Esophagus squamous epithelium (tissue), 4 donors: ENCODE data around the gene TRPM1.

Experiments used
- CTCF ChIP-seq, 6 experiments: fragments of 450-650 bp in 4 of 6; fragments of 200-600 bp in 2 of 6; sonication (generic) in 2 of 6; IDR thresholded peaks; one replicate each; pipeline ENCODE4 v1.5.1; 2016 to 2019; ENCODE audit warnings: antibody characterized with exemption in 6 of 6, mild to moderate bottlenecking in 4 of 6, moderate library complexity in 4 of 6
- POLR2A ChIP-seq, 4 donors: fragments of 450-650 bp; IDR thresholded peaks; one replicate each; pipeline ENCODE4 v1.6.1; 2017; ENCODE audit warnings: antibody characterized with exemption in 4 of 4, mild to moderate bottlenecking in 4 of 4, moderate library complexity in 3 of 4

DNA sequence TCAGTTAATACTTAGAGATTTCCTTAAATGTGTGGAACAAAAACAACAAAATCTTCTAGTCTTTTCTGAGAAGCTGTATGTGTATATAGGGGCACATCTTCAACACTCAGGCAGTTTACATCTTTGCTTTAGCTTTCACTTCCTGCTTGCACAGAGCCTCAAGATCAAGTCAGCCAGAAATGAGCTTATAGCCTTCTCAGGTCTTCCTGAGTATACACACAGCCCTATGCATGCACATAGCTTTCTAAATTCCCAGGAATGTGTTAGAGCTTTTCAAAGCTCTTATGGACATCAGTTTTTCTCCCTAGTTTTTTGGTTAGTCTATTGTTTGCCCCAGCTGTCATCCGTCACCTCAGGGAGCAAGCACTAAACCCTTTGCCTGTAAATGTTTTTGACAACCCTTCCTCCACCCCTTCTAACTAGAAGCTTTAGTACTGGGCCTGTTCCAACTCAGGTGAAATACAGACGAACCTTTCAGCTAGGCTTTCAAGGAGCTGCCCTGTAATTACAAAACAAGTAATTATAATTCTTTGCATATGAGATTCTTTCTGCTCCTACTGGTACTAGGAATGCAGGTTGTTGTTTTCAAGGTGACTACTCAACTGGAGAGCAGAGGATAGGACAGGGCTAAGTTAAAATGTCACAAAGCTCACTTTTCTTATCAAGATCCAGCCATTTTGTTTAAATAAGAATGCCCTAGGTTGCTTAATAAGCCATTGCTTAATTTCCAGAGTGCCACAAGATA is 87.5 kb downstream of the TRPM1 start:
- no peak for TF ChIP-seq POLR2A (IDR thresholded peaks at IDR 0.05)
- TF ChIP-seq CTCF (IDR thresholded peaks at IDR 0.05), result no peak
